ENCODE data around the gene SETD3.

- TF ChIP-seq, protein P1, sequence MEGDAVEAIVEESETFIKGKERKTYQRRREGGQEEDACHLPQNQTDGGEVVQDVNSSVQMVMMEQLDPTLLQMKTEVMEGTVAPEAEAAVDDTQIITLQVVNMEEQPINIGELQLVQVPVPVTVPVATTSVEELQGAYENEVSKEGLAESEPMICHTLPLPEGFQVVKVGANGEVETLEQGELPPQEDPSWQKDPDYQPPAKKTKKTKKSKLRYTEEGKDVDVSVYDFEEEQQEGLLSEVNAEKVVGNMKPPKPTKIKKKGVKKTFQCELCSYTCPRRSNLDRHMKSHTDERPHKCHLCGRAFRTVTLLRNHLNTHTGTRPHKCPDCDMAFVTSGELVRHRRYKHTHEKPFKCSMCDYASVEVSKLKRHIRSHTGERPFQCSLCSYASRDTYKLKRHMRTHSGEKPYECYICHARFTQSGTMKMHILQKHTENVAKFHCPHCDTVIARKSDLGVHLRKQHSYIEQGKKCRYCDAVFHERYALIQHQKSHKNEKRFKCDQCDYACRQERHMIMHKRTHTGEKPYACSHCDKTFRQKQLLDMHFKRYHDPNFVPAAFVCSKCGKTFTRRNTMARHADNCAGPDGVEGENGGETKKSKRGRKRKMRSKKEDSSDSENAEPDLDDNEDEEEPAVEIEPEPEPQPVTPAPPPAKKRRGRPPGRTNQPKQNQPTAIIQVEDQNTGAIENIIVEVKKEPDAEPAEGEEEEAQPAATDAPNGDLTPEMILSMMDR (IDR thresholded peaks at IDR 0.05), result no peak
- no peak for TF ChIP-seq POLR2A (IDR thresholded peaks at IDR 0.05)
Measured at GRCh38 chr14:99520571-99521081, 40.0 kb upstream of the SETD3 start.
